ENCODE measurements around the gene PROSER3. TPM values are rescaled to one million over a fixed set of nuclear protein-coding genes. Genes with fewer than 3 reads are reported as not detected.

The PROSER3 gene
- total and polyA plus RNA-seq, 2 of the 13 experiments (the other 11 are each of a cell fraction or from before 2014, with no cell fraction given), result 5.1 to 5.7 TPM

GRCh38 chr19:35797663-35798062 is 39.7 kb downstream of the PROSER3 start (continued):
- TF ChIP-seq ZNF556 (CRISPR knock-in tag; IDR thresholded peaks at IDR 0.05; ENCODE audit: borderline replicate concordance), result no peak
- no peak for TF ChIP-seq ARNT2 (CRISPR knock-in tag; IDR thresholded peaks at IDR 0.05; ENCODE audit: low read depth)
- no peak for TF ChIP-seq REL (CRISPR knock-in tag; conservative IDR thresholded peaks at IDR 0.05)
- TF ChIP-seq CEBPB (IDR thresholded peaks at IDR 0.05; ENCODE audit: borderline replicate concordance, low read depth, low read length), result no peak
- TF ChIP-seq NFYB (CRISPR knock-in tag; IDR thresholded peaks at IDR 0.05), result 0 out of 2 replicates have a peak, but pooled peaks have one; percentile 14
- peak; percentile 71; the same call in 1 of the 2 replicates for TF ChIP-seq ERF (CRISPR knock-in tag; IDR thresholded peaks at IDR 0.05)
- TF ChIP-seq HOXA5 (CRISPR knock-in tag; IDR thresholded peaks at IDR 0.05), result 0 out of 2 replicates have a peak, but pooled peaks have one; percentile 55
- TF ChIP-seq ZNF430 (CRISPR knock-in tag; IDR thresholded peaks at IDR 0.05), result peak; percentile 78
- TF ChIP-seq ZSCAN25 (CRISPR knock-in tag; IDR thresholded peaks at IDR 0.05), result peak; percentile 56; the same call in 1 of the 2 replicates
- TF ChIP-seq ZNF737 (CRISPR knock-in tag; IDR thresholded peaks at IDR 0.05; ENCODE audit: borderline replicate concordance), result no peak
- TF ChIP-seq, protein P1, sequence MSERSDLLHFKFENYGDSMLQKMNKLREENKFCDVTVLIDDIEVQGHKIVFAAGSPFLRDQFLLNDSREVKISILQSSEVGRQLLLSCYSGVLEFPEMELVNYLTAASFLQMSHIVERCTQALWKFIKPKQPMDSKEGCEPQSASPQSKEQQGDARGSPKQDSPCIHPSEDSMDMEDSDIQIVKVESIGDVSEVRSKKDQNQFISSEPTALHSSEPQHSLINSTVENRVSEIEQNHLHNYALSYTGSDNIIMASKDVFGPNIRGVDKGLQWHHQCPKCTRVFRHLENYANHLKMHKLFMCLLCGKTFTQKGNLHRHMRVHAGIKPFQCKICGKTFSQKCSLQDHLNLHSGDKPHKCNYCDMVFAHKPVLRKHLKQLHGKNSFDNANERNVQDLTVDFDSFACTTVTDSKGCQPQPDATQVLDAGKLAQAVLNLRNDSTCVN (CRISPR knock-in tag; IDR thresholded peaks at IDR 0.05; ENCODE audit: borderline replicate concordance), result 0 out of 2 replicates have a peak, but pooled peaks have one; percentile 47
- TF ChIP-seq AGO1 (IDR thresholded peaks at IDR 0.05; ENCODE audit: low read depth, low read length, poor library complexity, severe bottlenecking), result peak; percentile 90
- no peak for TF ChIP-seq PHF21A (CRISPR knock-in tag; IDR thresholded peaks at IDR 0.05)
- TF ChIP-seq SCMH1 (CRISPR knock-in tag; IDR thresholded peaks at IDR 0.05; ENCODE audit: borderline replicate concordance), result no peak
- peak; percentile 81 for TF ChIP-seq ZNF274 (CRISPR knock-in tag; IDR thresholded peaks at IDR 0.05)
- TF ChIP-seq BCL3 (CRISPR knock-in tag; IDR thresholded peaks at IDR 0.05), result 0 out of 2 replicates have a peak, but pooled peaks have one; percentile 32
- peak; percentile 79; the same call in 1 of the 2 replicates for TF ChIP-seq NFAT5 (CRISPR knock-in tag; IDR thresholded peaks at IDR 0.05)
- TF ChIP-seq GATAD1 (CRISPR knock-in tag; IDR thresholded peaks at IDR 0.05), result 0 out of 2 replicates have a peak, but pooled peaks have one; percentile 10
- no peak for TF ChIP-seq ZBTB44 (CRISPR knock-in tag; IDR thresholded peaks at IDR 0.05)
- no peak for TF ChIP-seq MED8 (CRISPR knock-in tag; IDR thresholded peaks at IDR 0.05; ENCODE audit: insufficient replicate concordance)
- TF ChIP-seq DRAP1 (CRISPR knock-in tag; IDR thresholded peaks at IDR 0.05), result no peak

All from HepG2 (cell line).